HEK293 (cell line): ENCODE data around the gene CCDC150.

Experiments used
- CTCF ChIA-PET: fragments of 350-600 bp; formaldehyde crosslinking; extraction: SDS; loops from one replicate; lab custom pipeline; 2021; ENCODE audit warnings: antibody characterized with exemption; lab: Yijun Ruan, JAX
- POLR2A ChIA-PET: fragments of 300-600 bp; formaldehyde crosslinking; extraction: SDS; loops from one replicate; lab custom pipeline; 2020; ENCODE audit warnings: antibody characterized with exemption, inconsistent platforms; lab: Yijun Ruan, JAX
- H3K27ac ChIP-seq: fragments of 200-500 bp; sonication (Bioruptor generic); 2 replicates; pipeline ENCODE4 v1.5.1; 2014; ENCODE audit warnings: low read depth, low read length, control low read depth, inconsistent platforms; ENCODE audit errors: extremely low read depth
- H3K36me3 ChIP-seq, 2 experiments: fragments of 200-500 bp in 1 of 2; sonication (Bioruptor generic) in 1 of 2; 1 replicate in 1 of 2; 2 replicates in 1 of 2; pipeline ENCODE4 v1.5.1; 2014 to 2017; ENCODE audit warnings: inconsistent platforms in 2 of 2, low read length in 2 of 2; ENCODE audit not compliant: control insufficient read depth in 2 of 2, insufficient read depth in 1 of 2
- H3K4me1 ChIP-seq: fragments of 200-500 bp; sonication (Bioruptor generic); 2 replicates; pipeline ENCODE4 v1.5.1; 2014; ENCODE audit warnings: mild to moderate bottlenecking, low read length, inconsistent platforms; ENCODE audit not compliant: control insufficient read depth, insufficient read depth
- H3K4me3 ChIP-seq: 2 replicates; pipeline ENCODE4 v1.5.1; 2011; ENCODE audit warnings: low read depth, mild to moderate bottlenecking, control low read depth, low read length, moderate library complexity
- H3K9me3 ChIP-seq: fragments of 200-500 bp; sonication (Bioruptor generic); 2 replicates; pipeline ENCODE4 v1.5.1; 2014; ENCODE audit warnings: low read depth, low read length, inconsistent platforms; ENCODE audit not compliant: control insufficient read depth, insufficient read depth
- BCL11B ChIP-seq: fragments of 450-650 bp; formaldehyde crosslinking; IDR thresholded peaks from 2 replicates; pipeline ENCODE4 v1.5.1; 2016; ENCODE audit warnings: low read depth, missing biosample characterization, missing genetic modification characterization
- GLI4 ChIP-seq: fragments of 450-650 bp; formaldehyde crosslinking; IDR thresholded peaks from 2 replicates; pipeline ENCODE4 v1.5.1; 2016; ENCODE audit warnings: missing biosample characterization, missing genetic modification characterization
- GLIS1 ChIP-seq: fragments of 450-650 bp; formaldehyde crosslinking; IDR thresholded peaks from 2 replicates; pipeline ENCODE4 v1.5.1; 2016; ENCODE audit warnings: missing biosample characterization, missing genetic modification characterization
- KLF10 ChIP-seq: fragments of 450-650 bp; IDR thresholded peaks from 2 replicates; pipeline ENCODE4 v1.5.1; 2018; ENCODE audit warnings: missing biosample characterization, mild to moderate bottlenecking, missing genetic modification characterization
- OSR2 ChIP-seq: fragments of 450-650 bp; formaldehyde crosslinking; IDR thresholded peaks from 2 replicates; pipeline ENCODE4 v1.5.1; 2016; ENCODE audit warnings: missing biosample characterization, missing genetic modification characterization
- ZBTB26 ChIP-seq: fragments of 450-650 bp; formaldehyde crosslinking; optimal IDR thresholded peaks from 2 replicates; pipeline ENCODE3; 2016; ENCODE audit warnings: missing biosample characterization, mild to moderate bottlenecking, missing genetic modification characterization
- ZFHX2 ChIP-seq: fragments of 450-650 bp; formaldehyde crosslinking; conservative IDR thresholded peaks from 2 replicates; pipeline ENCODE4 v1.5.1; 2016; ENCODE audit warnings: missing biosample characterization, missing genetic modification characterization
- ZFP41 ChIP-seq: fragments of 450-650 bp; formaldehyde crosslinking; IDR thresholded peaks from 2 replicates; pipeline ENCODE4 v1.5.1; 2016; ENCODE audit warnings: missing biosample characterization, missing genetic modification characterization, borderline replicate concordance
- ZNF16 ChIP-seq: fragments of 450-650 bp; formaldehyde crosslinking; IDR thresholded peaks from 2 replicates; pipeline ENCODE4 v1.5.1; 2016; ENCODE audit warnings: low read depth, missing biosample characterization, missing genetic modification characterization
- ZNF26 ChIP-seq: fragments of 450-650 bp; formaldehyde crosslinking; IDR thresholded peaks from 2 replicates; pipeline ENCODE4 v1.5.1; 2016; ENCODE audit warnings: missing biosample characterization, missing genetic modification characterization
- ZNF274 ChIP-seq, 2 experiments: fragments of 200-500 bp in 1 of 2; fragments of 450-650 bp in 1 of 2; sonication (Bioruptor generic) in 1 of 2; formaldehyde crosslinking in 1 of 2; IDR thresholded peaks; 2 replicates each; pipeline versions ENCODE4 v1.5.1 to v1.6.1; 2014 to 2016; ENCODE audit warnings: borderline replicate concordance in 1 of 2, inconsistent platforms in 1 of 2, low read length in 1 of 2, missing biosample characterization in 1 of 2, missing genetic modification characterization in 1 of 2
- ZNF548 ChIP-seq: fragments of 450-650 bp; formaldehyde crosslinking; IDR thresholded peaks from 2 replicates; pipeline ENCODE4 v1.5.1; 2016; ENCODE audit warnings: missing biosample characterization, missing genetic modification characterization
- ZNF621 ChIP-seq: fragments of 450-650 bp; formaldehyde crosslinking; IDR thresholded peaks from 2 replicates; pipeline ENCODE4 v1.5.1; 2017; ENCODE audit warnings: missing biosample characterization, missing genetic modification characterization
- ZNF654 ChIP-seq: fragments of 450-650 bp; formaldehyde crosslinking; IDR thresholded peaks from 2 replicates; pipeline ENCODE4 v1.5.1; 2016; ENCODE audit warnings: low read depth, missing biosample characterization, missing genetic modification characterization
- ZNF660 ChIP-seq: fragments of 450-650 bp; IDR thresholded peaks from 2 replicates; pipeline ENCODE4 v1.5.1; 2018; ENCODE audit warnings: missing biosample characterization, mild to moderate bottlenecking, missing genetic modification characterization
- TF ChIP-seq, protein P1 (sequence below): fragments of 450-650 bp; formaldehyde crosslinking; IDR thresholded peaks from 2 replicates; pipeline ENCODE4 v1.5.1; 2016; ENCODE audit warnings: missing biosample characterization, missing genetic modification characterization
- TF ChIP-seq, protein P2 (sequence below): fragments of 450-650 bp; formaldehyde crosslinking; IDR thresholded peaks from 2 replicates; pipeline ENCODE4 v1.5.1; 2016; ENCODE audit warnings: missing biosample characterization, missing genetic modification characterization

Gene CCDC150

GRCh38 chr2:196750977-196751631 is 111.6 kb downstream of the CCDC150 start:
- no peak overlapping the region for H3K4me3 ChIP-seq
- no peak for TF ChIP-seq ZNF26 (tag by site-specific recombination)
- TF ChIP-seq ZNF654 (tag by site-specific recombination), result peak; percentile 22; the same call in 1 of the 2 replicates
- peak; percentile 52; the same call in 1 of the 2 replicates for TF ChIP-seq ZNF660 (tag by site-specific recombination)
- TF ChIP-seq, all 188 proteins: peak for 2
- H3K27ac ChIP-seq, result no peak overlapping the region
- ChIA-PET POLR2A (interaction anchor here (0.6 kb wide), 1 partner anchor 770 kb away, joined by 3 read pairs; no protein-coding TSS in a partner anchor), CTCF (interaction anchor here (0.6 to 1.8 kb wide), 35 partner anchors 9 to 1029 kb away, joined by 3 to 30 read pairs (median 3); partner anchors contain the start of genes DNAH7 and GTF3C3)
- H3K9me3 ChIP-seq, result no peaks in the 10 kb centered on the region
- H3K4me1 ChIP-seq, result no peaks in the 10 kb centered on the region
- H3K36me3 ChIP-seq, result no peaks in the 10 kb centered on the region

GRCh38 chr2:196758474-196759377 is 119.2 kb downstream of the CCDC150 start:
- no peak overlapping the region for H3K27ac ChIP-seq
- H3K4me3 ChIP-seq, result no peak overlapping the region
- H3K36me3 ChIP-seq, result peaks cover 14 to 35% of the 10 kb centered on the region in 2 experiments
- TF ChIP-seq ZNF16 (tag by site-specific recombination), result no peak
- peak; percentile 41 for TF ChIP-seq ZNF654 (tag by site-specific recombination)
- TF ChIP-seq ZNF274 (IDR thresholded peaks at IDR 0.05; ENCODE audit: low read length), result no peak
- TF ChIP-seq ZNF274 (tag by site-specific recombination; IDR thresholded peaks at IDR 0.05; ENCODE audit: borderline replicate concordance), result no peak
- no peaks in the 10 kb centered on the region for H3K4me1 ChIP-seq
- ChIA-PET CTCF (interaction anchor here (0.7 to 1.0 kb wide), 2 partner anchors 65 to 120 kb away, joined by 3 read pairs; no protein-coding TSS in a partner anchor), POLR2A (no interaction called here)
- no peaks in the 10 kb centered on the region for H3K9me3 ChIP-seq

- CTCF ChIA-PET, result interaction anchor here (1.0 to 1.7 kb wide), 2 partner anchors 8 to 121 kb away, joined by 3 to 8 read pairs; no protein-coding TSS in a partner anchor
- H3K9me3 ChIP-seq, result no peaks in the 10 kb centered on the region
- H3K36me3 ChIP-seq, result peaks cover 20 to 41% of the 10 kb centered on the region in 2 experiments
- POLR2A ChIA-PET, result no interaction called here
- no peaks in the 10 kb centered on the region for H3K4me1 ChIP-seq
- no peak overlapping the region for H3K27ac ChIP-seq
- no peak overlapping the region for H3K4me3 ChIP-seq
- TF ChIP-seq ZNF548 (tag by site-specific recombination), result no peak
- TF ChIP-seq ZBTB26 (tag by site-specific recombination), result no peak
- TF ChIP-seq, protein P1, sequence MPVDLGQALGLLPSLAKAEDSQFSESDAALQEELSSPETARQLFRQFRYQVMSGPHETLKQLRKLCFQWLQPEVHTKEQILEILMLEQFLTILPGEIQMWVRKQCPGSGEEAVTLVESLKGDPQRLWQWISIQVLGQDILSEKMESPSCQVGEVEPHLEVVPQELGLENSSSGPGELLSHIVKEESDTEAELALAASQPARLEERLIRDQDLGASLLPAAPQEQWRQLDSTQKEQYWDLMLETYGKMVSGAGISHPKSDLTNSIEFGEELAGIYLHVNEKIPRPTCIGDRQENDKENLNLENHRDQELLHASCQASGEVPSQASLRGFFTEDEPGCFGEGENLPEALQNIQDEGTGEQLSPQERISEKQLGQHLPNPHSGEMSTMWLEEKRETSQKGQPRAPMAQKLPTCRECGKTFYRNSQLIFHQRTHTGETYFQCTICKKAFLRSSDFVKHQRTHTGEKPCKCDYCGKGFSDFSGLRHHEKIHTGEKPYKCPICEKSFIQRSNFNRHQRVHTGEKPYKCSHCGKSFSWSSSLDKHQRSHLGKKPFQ, result no peak
- TF ChIP-seq ZFHX2 (tag by site-specific recombination), result no peak
- TF ChIP-seq GLI4 (tag by site-specific recombination), result no peak
- no peak for TF ChIP-seq OSR2 (tag by site-specific recombination)
- TF ChIP-seq ZFP41 (tag by site-specific recombination), result no peak
- no peak for TF ChIP-seq KLF10 (tag by site-specific recombination)
- TF ChIP-seq GLIS1 (tag by site-specific recombination), result no peak
- TF ChIP-seq ZNF621, result no peak
- TF ChIP-seq BCL11B, result no peak
- TF ChIP-seq, protein P2, sequence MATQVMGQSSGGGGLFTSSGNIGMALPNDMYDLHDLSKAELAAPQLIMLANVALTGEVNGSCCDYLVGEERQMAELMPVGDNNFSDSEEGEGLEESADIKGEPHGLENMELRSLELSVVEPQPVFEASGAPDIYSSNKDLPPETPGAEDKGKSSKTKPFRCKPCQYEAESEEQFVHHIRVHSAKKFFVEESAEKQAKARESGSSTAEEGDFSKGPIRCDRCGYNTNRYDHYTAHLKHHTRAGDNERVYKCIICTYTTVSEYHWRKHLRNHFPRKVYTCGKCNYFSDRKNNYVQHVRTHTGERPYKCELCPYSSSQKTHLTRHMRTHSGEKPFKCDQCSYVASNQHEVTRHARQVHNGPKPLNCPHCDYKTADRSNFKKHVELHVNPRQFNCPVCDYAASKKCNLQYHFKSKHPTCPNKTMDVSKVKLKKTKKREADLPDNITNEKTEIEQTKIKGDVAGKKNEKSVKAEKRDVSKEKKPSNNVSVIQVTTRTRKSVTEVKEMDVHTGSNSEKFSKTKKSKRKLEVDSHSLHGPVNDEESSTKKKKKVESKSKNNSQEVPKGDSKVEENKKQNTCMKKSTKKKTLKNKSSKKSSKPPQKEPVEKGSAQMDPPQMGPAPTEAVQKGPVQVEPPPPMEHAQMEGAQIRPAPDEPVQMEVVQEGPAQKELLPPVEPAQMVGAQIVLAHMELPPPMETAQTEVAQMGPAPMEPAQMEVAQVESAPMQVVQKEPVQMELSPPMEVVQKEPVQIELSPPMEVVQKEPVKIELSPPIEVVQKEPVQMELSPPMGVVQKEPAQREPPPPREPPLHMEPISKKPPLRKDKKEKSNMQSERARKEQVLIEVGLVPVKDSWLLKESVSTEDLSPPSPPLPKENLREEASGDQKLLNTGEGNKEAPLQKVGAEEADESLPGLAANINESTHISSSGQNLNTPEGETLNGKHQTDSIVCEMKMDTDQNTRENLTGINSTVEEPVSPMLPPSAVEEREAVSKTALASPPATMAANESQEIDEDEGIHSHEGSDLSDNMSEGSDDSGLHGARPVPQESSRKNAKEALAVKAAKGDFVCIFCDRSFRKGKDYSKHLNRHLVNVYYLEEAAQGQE, result no peak
Measured at GRCh38 chr2:196759378-196759706, 119.8 kb downstream of the CCDC150 start.
